Effector memory CD4-positive, alpha-beta T cell (primary cell): ENCODE results near the gene TMEM74B.

Experiments
- DNase-seq, 3 donors: peaks; one replicate each; pipeline ENCODE4 v3.0.0-alpha.2; 2020
- H3K27ac ChIP-seq: 2 replicates; pipeline ENCODE4 v1.7.0; 2013; ENCODE audit warnings: mild to moderate bottlenecking, low read length, moderate library complexity; ENCODE audit not compliant: insufficient read depth, poor library complexity, severe bottlenecking
- H3K27me3 ChIP-seq: replicated peaks from 2 replicates; pipeline ENCODE4 v1.7.0; 2013; ENCODE audit warnings: mild to moderate bottlenecking, low read length; ENCODE audit not compliant: insufficient read depth, control insufficient read depth, poor library complexity, severe bottlenecking
- H3K36me3 ChIP-seq: 2 replicates; pipeline ENCODE4 v1.7.0; 2013; ENCODE audit warnings: mild to moderate bottlenecking, low read length, moderate library complexity; ENCODE audit not compliant: control insufficient read depth, insufficient read depth
- H3K4me1 ChIP-seq: 2 replicates; pipeline ENCODE4 v1.7.0; 2013; ENCODE audit warnings: low read length, mild to moderate bottlenecking; ENCODE audit not compliant: control insufficient read depth, insufficient read depth, poor library complexity, severe bottlenecking
- H3K4me3 ChIP-seq: 2 replicates; pipeline ENCODE4 v1.7.0; 2013; ENCODE audit warnings: low read length, low read depth, mild to moderate bottlenecking; ENCODE audit not compliant: insufficient read depth, poor library complexity, severe bottlenecking
- H3K9me3 ChIP-seq: 2 replicates; pipeline ENCODE4 v1.7.0; 2013; ENCODE audit warnings: mild to moderate bottlenecking, low read length, moderate library complexity; ENCODE audit not compliant: control insufficient read depth

The TMEM74B gene

GRCh38 chr20:1204576-1204975, 19.8 kb upstream of the TMEM74B start:
- no peaks in the 10 kb centered on the region for H3K36me3 ChIP-seq
- H3K27ac ChIP-seq = no peak overlapping the region
- no peak for DNase-seq
- H3K4me3 ChIP-seq = no peak overlapping the region
- H3K9me3 ChIP-seq = no peaks in the 10 kb centered on the region
- no peaks in the 10 kb centered on the region for H3K27me3 ChIP-seq
- H3K4me1 ChIP-seq = no peaks in the 10 kb centered on the region

- no peaks in the 10 kb centered on the region for H3K4me1 ChIP-seq
- no peaks in the 10 kb centered on the region for H3K36me3 ChIP-seq
- DNase-seq = no peak
- H3K27me3 ChIP-seq = no peaks in the 10 kb centered on the region
- no peak overlapping the region for H3K4me3 ChIP-seq
- H3K27ac ChIP-seq = no peak overlapping the region
- H3K9me3 ChIP-seq = no peaks in the 10 kb centered on the region
Observed at GRCh38 chr20:1204113-1204512, 19.3 kb upstream of the TMEM74B start.

GRCh38 chr20:1203630-1204029, 18.8 kb upstream of the TMEM74B start:
- Histone ChIP-seq H3K4me1 (no peaks in the 10 kb centered on the region), H3K27me3 (no peaks in the 10 kb centered on the region)

GRCh38 chr20:1202762-1203504, 18.2 kb upstream of the TMEM74B start, which contains the start of gene C20orf202:
TSS of gene C20orf202 (plus strand) at chr20:1203454. CDS start at chr20:1203586, 132 bp downstream.
- DNase-seq = no peak
- no peaks in the 10 kb centered on the region for H3K9me3 ChIP-seq
- H3K4me3 ChIP-seq = no peak within 1 kb of the TSS
- no peaks in the 10 kb centered on the region for H3K27me3 ChIP-seq
- H3K27ac ChIP-seq = no peak within 1 kb of the TSS
- H3K4me1 ChIP-seq = no peaks in the 10 kb centered on the region
- H3K36me3 ChIP-seq = no peaks in the 10 kb centered on the region

More at GRCh38 chr20:1203630-1204029, 18.8 kb upstream of the TMEM74B start:
- no peak overlapping the region for H3K27ac ChIP-seq
- no peaks in the 10 kb centered on the region for H3K9me3 ChIP-seq
- H3K4me3 ChIP-seq = no peak overlapping the region
- no peaks in the 10 kb centered on the region for H3K36me3 ChIP-seq
- DNase-seq = no peak

GRCh38 chr20:1199964-1200363, 15.2 kb upstream of the TMEM74B start:
- H3K27ac ChIP-seq = no peak overlapping the region
- H3K4me3 ChIP-seq = no peak overlapping the region
- DNase-seq = no peak
- no peaks in the 10 kb centered on the region for H3K36me3 ChIP-seq
- H3K27me3 ChIP-seq = no peaks in the 10 kb centered on the region
- no peaks in the 10 kb centered on the region for H3K4me1 ChIP-seq
- H3K9me3 ChIP-seq = no peaks in the 10 kb centered on the region

- Histone ChIP-seq H3K9me3 (no peaks in the 10 kb centered on the region), H3K27me3 (no peaks in the 10 kb centered on the region)
- no peak for DNase-seq
Observed at GRCh38 chr20:1199212-1199873, 14.6 kb upstream of the TMEM74B start.

GRCh38 chr20:1198751-1199150, 14.0 kb upstream of the TMEM74B start:
- no peak overlapping the region for H3K27ac ChIP-seq
- no peaks in the 10 kb centered on the region for H3K9me3 ChIP-seq
- H3K36me3 ChIP-seq = no peaks in the 10 kb centered on the region
- no peak for DNase-seq
- H3K4me3 ChIP-seq = no peak overlapping the region
- H3K27me3 ChIP-seq = no peaks in the 10 kb centered on the region
- H3K4me1 ChIP-seq = no peaks in the 10 kb centered on the region

More at GRCh38 chr20:1199212-1199873, 14.6 kb upstream of the TMEM74B start:
- Histone ChIP-seq H3K27ac (no peak overlapping the region), H3K4me1 (no peaks in the 10 kb centered on the region), H3K36me3 (no peaks in the 10 kb centered on the region), H3K4me3 (no peak overlapping the region)

GRCh38 chr20:1197801-1198200, 13.0 kb upstream of the TMEM74B start:
- Histone ChIP-seq H3K4me3 (no peak overlapping the region), H3K9me3 (no peaks in the 10 kb centered on the region), H3K27me3 (no peaks in the 10 kb centered on the region), H3K36me3 (no peaks in the 10 kb centered on the region), H3K27ac (no peak overlapping the region), H3K4me1 (no peaks in the 10 kb centered on the region)
- no peak for DNase-seq

- no peaks in the 10 kb centered on the region for H3K4me1 ChIP-seq
- no peaks in the 10 kb centered on the region for H3K9me3 ChIP-seq
- no peaks in the 10 kb centered on the region for H3K27me3 ChIP-seq
- no peak for DNase-seq
- no peak overlapping the region for H3K4me3 ChIP-seq
- no peak overlapping the region for H3K27ac ChIP-seq
- H3K36me3 ChIP-seq = no peaks in the 10 kb centered on the region
Observed at GRCh38 chr20:1196634-1197033, 11.9 kb upstream of the TMEM74B start.

GRCh38 chr20:1195226-1195625, 10.4 kb upstream of the TMEM74B start:
- no peak for DNase-seq
- Histone ChIP-seq H3K4me3 (no peak overlapping the region), H3K27me3 (no peaks in the 10 kb centered on the region), H3K27ac (no peak overlapping the region), H3K4me1 (no peaks in the 10 kb centered on the region), H3K9me3 (no peaks in the 10 kb centered on the region), H3K36me3 (no peaks in the 10 kb centered on the region)
